Stomach smooth muscle (tissue), 2 donors: ENCODE measurements around the gene BABAM1.
A peak's percentile ranks its signal among the peaks of the same experiment; 100 is the strongest.

Source experiments
- H3K27ac ChIP-seq: one replicate; pipeline ENCODE4 v1.7.0; 2013; ENCODE audit warnings: mild to moderate bottlenecking, low read length, inconsistent platforms
- H3K27me3 ChIP-seq, 2 donors: one replicate each; pipeline ENCODE4 v1.7.0; 2013; ENCODE audit warnings: low read length in 2 of 2; ENCODE audit not compliant: insufficient read depth in 2 of 2, control insufficient read depth in 1 of 2
- H3K36me3 ChIP-seq, 2 donors: one replicate each; pipeline ENCODE4 v1.7.0; 2013; ENCODE audit warnings: low read length in 2 of 2; ENCODE audit not compliant: control insufficient read depth in 2 of 2, insufficient read depth in 2 of 2
- H3K4me1 ChIP-seq: one replicate; pipeline ENCODE4 v1.7.0; 2013; ENCODE audit warnings: low read length; ENCODE audit not compliant: control insufficient read depth, insufficient read depth
- H3K4me3 ChIP-seq, 2 donors: one replicate each; pipeline ENCODE4 v1.7.0; 2013; ENCODE audit warnings: low read length in 2 of 2
- H3K9ac ChIP-seq, 2 donors: one replicate each; pipeline ENCODE4 v1.7.0; 2013; ENCODE audit warnings: low read length in 2 of 2, mild to moderate bottlenecking in 1 of 2
- H3K9me3 ChIP-seq, 2 donors: one replicate each; pipeline ENCODE4 v1.7.0; 2013; ENCODE audit warnings: low read length in 2 of 2; ENCODE audit not compliant: control insufficient read depth in 2 of 2
- donor health status: healthy.
- donor health status: Pancreatic carcinoma.

The BABAM1 gene

DNA sequence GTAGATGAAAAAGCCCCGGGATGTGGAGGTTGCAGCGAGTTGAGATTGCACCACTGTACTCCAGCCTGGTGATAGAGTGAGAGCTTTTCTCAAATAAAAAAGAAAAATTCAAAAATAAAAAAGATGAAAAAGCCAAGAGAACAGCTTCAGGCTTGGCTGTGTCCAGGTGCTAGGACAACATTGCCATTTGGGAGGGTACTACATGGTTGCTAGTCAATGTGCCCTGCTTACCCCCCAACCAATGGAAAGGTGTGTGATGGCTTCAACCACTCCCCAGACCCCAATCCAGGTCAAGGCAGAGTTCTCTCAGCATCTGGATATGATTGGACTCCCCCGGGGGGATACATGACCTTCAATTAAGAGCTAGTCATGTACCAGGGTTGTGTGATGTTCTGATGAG lies 12.2 kb downstream of the BABAM1 start:
- Histone ChIP-seq H3K9ac (no peak overlapping the region), H3K9me3 (no peaks in the 10 kb centered on the region), H3K36me3 (peaks cover 21 to 22% of the 10 kb centered on the region in 2 donors), H3K27me3 (peaks cover 8 to 18% of the 10 kb centered on the region in 2 donors), H3K4me1 (peaks cover 17% of the 10 kb centered on the region), H3K27ac (no peak overlapping the region), H3K4me3 (no peak overlapping the region)

- Histone ChIP-seq H3K9me3 (no peaks in the 10 kb centered on the region), H3K9ac (peak within 1 kb of the TSS in 1 of 2 donors; percentile 4), H3K36me3 (peaks cover 5 to 11% of the 10 kb centered on the region in 2 donors), H3K27me3 (peaks cover 8 to 18% of the 10 kb centered on the region in 2 donors), H3K4me1 (peaks cover 17% of the 10 kb centered on the region), H3K4me3 (peak within 1 kb of the TSS; percentile 40 to 69), H3K27ac (no peak within 1 kb of the TSS)
Observed at GRCh38 chr19:17281391-17282304, 14.4 kb downstream of the BABAM1 start, which contains the start of gene ANKLE1. Gene ANKLE1, plus strand, starts transcription at chr19:17281901. Its CDS starts 20 bp downstream, at chr19:17281921.

DNA sequence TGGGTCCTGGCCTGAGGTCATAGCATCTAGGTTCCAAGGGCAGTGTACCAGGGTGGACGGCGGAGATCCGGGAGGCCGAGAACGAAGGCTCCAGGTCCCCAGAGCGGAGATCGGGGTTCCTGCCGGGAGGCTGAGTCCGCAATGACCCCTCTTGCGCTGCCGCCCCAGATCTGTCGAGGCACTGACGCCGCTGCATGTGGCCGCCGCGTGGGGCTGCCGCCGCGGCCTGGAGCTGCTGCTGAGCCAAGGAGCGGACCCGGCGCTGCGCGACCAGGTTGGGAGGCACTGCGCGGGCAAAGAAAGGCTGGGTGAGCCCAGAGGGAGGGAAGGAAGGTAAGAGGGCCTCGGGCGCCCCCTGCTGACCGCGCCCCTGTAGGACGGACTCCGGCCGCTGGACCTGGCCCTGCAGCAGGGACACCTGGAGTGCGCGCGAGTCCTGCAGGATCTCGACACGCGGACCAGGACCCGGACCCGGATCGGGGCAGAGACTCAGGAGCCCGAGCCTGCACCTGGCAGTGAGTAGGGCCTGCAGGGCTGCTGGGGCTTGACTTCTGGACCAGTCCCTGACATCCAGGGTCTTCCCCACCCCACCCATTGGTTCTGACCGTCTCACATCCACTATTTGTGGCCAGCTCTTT lies 15.4 kb downstream of the BABAM1 start:
- Histone ChIP-seq H3K9ac (no peak overlapping the region), H3K36me3 (peaks cover under 1 to 4% of the 10 kb centered on the region in 2 donors), H3K27me3 (peaks cover 8 to 18% of the 10 kb centered on the region in 2 donors), H3K9me3 (no peaks in the 10 kb centered on the region), H3K27ac (no peak overlapping the region), H3K4me3 (peak overlapping the region; percentile 40 to 69), H3K4me1 (peaks cover 17% of the 10 kb centered on the region)

DNA sequence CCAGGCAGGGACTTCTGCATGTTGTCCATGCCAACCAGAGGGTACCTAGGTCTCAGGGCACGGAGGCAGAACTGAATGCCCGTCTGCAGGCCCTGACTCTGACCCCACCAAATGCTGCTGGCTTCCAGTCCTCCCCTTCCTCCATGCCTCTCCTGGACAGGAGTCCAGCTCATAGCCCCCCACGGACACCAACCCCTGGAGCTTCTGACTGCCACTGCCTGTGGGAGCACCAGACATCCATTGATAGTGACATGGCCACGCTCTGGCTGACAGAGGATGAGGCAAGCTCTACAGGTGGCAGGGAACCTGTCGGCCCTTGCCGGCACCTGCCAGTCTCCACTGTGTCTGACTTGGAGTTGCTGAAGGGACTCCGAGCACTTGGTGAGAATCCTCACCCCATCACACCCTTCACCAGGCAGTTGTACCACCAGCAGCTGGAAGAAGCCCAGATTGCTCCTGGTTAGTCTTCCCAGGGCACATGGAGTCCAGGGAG lies 16.3 kb downstream of the BABAM1 start:
- no peaks in the 10 kb centered on the region for H3K9me3 ChIP-seq
- peaks cover 0 to 3% of the 10 kb centered on the region in 2 donors for H3K36me3 ChIP-seq
- peaks cover 17% of the 10 kb centered on the region for H3K4me1 ChIP-seq
- H3K9ac ChIP-seq, result no peak overlapping the region
- H3K4me3 ChIP-seq, result no peak overlapping the region
- no peak overlapping the region for H3K27ac ChIP-seq
- H3K27me3 ChIP-seq, result peaks cover 8 to 18% of the 10 kb centered on the region in 2 donors

DNA sequence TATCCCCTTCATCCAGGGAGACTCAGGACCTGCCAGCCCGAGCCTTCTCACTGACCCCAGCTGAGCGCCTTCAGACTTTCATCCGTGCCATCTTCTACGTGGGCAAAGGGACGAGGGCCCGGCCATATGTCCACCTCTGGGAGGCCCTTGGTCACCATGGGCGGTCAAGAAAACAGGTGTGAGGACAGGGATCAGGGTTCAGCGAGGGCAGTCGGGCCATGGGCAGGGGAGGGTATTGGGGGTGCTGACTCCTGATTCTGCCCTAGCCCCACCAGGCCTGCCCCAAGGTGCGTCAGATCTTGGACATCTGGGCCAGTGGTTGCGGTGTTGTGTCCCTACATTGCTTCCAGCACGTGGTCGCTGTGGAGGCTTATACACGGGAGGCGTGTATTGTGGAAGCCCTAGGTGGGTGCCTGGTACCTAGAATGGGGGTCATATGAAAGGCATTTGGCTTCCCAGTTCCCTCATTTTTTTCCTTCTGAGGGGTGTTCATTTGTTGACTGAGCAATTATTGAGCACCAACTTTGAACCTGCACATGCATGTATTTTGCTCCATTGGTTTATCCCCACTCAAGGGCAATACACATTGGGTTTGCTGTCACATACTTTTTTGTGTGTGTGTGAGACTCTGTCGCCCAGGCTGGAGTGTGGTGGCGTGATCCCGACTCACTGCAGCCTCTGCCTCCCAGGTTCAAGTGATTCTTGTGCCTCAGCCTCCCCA lies 18.3 kb downstream of the BABAM1 start:
- peaks cover 8 to 18% of the 10 kb centered on the region in 2 donors for H3K27me3 ChIP-seq
- H3K4me1 ChIP-seq, result peaks cover 17% of the 10 kb centered on the region
- no peak overlapping the region for H3K27ac ChIP-seq
- H3K9me3 ChIP-seq, result no peaks in the 10 kb centered on the region
- no peak overlapping the region for H3K4me3 ChIP-seq
- no peaks in the 10 kb centered on the region for H3K36me3 ChIP-seq
- no peak overlapping the region for H3K9ac ChIP-seq

DNA sequence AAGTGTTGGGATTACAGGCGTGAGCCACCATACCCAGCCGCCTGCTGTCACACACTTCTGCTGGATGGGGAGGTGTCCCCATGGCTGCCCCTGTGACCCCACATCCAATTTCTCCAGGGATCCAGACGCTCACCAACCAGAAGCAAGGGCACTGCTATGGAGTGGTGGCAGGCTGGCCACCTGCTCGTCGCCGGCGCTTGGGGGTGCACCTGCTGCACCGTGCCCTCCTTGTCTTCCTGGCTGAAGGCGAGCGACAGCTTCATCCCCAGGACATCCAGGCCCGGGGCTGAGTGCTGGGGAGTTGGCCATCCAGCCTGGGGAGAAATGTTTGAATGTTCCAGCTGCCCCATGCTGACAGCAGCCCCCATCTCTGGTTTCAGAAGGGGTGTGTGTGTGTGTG lies 19.0 kb downstream of the BABAM1 start:
- Histone ChIP-seq H3K4me1 (peaks cover 17% of the 10 kb centered on the region), H3K9ac (no peak overlapping the region), H3K27me3 (peaks cover 8 to 17% of the 10 kb centered on the region in 2 donors), H3K36me3 (no peaks in the 10 kb centered on the region), H3K9me3 (no peaks in the 10 kb centered on the region), H3K4me3 (no peak overlapping the region), H3K27ac (no peak overlapping the region)

- no peak overlapping the region for H3K9ac ChIP-seq
- peaks cover 13% of the 10 kb centered on the region for H3K4me1 ChIP-seq
- peaks cover 4 to 12% of the 10 kb centered on the region in 2 donors for H3K27me3 ChIP-seq
- H3K9me3 ChIP-seq, result no peaks in the 10 kb centered on the region
- H3K36me3 ChIP-seq, result no peaks in the 10 kb centered on the region
- H3K27ac ChIP-seq, result no peak overlapping the region
- no peak overlapping the region for H3K4me3 ChIP-seq
Observed at GRCh38 chr19:17286752-17287151, 19.5 kb downstream of the BABAM1 start.

DNA sequence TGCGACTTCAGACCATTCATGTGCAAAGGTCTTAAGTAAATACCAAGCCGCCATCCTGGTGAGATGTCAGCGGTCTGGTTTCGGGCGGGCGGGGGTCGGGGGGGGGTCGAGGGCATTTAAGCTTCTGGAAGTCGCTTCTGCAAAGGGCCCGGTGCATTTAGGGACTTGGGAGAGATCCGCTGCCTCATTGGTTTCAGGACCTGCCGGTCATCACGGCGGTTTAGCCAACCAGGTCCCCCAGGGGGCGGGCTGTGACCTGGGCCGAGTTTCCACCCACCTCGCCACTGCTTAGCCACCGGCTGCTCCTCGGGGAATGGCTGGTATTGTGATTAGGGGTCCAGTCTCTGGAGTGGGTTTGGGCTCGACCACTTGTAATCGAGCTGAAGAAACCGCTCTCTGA lies 22.2 kb downstream of the BABAM1 start:
- H3K9ac ChIP-seq, result no peak overlapping the region
- no peak overlapping the region for H3K4me3 ChIP-seq

DNA sequence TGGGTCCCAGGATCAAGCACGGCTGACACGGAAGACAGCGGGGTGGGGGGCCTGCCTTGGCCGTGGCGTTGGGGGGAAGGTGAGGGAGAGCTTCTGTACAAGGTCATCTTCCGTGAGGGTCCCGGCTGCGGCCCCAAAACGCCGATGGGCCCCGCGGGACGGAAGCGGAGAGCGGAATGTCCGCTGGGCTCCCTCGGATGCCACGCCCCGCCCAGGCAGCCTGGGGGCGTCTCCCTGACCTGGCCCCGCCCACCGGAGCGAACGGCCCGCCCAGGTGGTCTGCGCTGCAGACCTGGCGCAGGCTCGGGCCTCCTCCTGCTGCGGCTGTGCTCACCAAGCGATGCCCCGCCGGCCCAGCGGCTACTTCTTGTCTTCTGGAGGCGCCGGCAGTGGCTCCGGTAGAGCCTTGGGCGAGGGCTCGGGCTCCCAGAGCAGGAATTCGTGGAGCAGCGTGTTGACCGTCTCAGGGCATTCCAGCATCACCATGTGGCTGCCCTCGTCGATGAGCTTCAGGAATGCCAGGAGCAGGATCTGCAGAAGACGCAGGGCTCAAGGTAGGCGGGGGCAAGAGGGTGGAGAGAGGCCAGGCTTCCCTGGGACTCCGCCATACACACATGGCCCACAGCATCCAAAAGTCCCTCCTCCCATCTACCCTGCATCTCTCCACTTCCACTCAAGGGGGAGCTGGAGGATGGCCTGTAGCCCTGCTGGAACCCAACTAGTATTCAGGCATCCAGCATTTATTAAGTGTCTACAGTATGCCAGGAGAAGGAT lies 25.2 kb downstream of the BABAM1 start:
- Histone ChIP-seq H3K9me3 (no peaks in the 10 kb centered on the region), H3K4me3 (peak overlapping the region; percentile 49 to 71), H3K4me1 (peaks cover 9% of the 10 kb centered on the region), H3K27me3 (no peaks in the 10 kb centered on the region), H3K27ac (no peak overlapping the region), H3K36me3 (peaks cover 0 to 4% of the 10 kb centered on the region in 2 donors), H3K9ac (peak overlapping the region in 1 of 2 donors; percentile 36)

More for the DNA sequence above, 22.2 kb downstream of the BABAM1 start:
- Histone ChIP-seq H3K27ac (no peak overlapping the region), H3K4me1 (peaks cover 9% of the 10 kb centered on the region), H3K36me3 (peaks cover 0 to 1% of the 10 kb centered on the region in 2 donors), H3K27me3 (no peaks in the 10 kb centered on the region), H3K9me3 (no peaks in the 10 kb centered on the region)

DNA sequence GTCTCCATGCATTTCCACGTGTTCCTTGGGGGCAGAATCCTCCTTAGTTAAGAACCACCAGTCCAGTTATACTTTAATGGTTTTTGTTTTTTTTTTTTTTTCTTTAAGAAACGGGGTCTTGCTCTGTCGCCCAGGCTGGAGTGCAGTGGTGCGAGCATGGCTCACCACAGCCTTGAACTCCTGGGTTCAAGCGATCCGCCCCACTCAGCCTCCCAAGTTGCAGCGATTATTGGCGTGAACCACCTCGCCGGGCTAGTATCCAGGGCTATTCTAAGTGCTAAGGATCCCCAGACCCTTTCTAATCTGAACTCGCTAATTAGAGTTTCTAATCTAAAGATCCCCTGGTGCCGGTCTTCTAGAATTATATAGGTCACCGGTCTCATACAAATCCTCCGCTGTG lies 26.4 kb downstream of the BABAM1 start:
- Histone ChIP-seq H3K9ac (no peak overlapping the region), H3K4me3 (no peak overlapping the region), H3K9me3 (no peaks in the 10 kb centered on the region), H3K36me3 (peaks cover 3 to 8% of the 10 kb centered on the region in 2 donors), H3K27me3 (no peaks in the 10 kb centered on the region), H3K4me1 (peaks cover 9% of the 10 kb centered on the region), H3K27ac (no peak overlapping the region)
